ENCODE results near the gene MPG.

The MPG gene

GRCh38 chr16:83781-84615, 6.0 kb downstream of the MPG start:
- TF ChIP-seq CTCF (IDR thresholded peaks at IDR 0.05; ENCODE audit: extremely low read depth, missing control alignments), result no peak
- no peak for DNase-seq (ENCODE audit: low spot score)

DNA sequence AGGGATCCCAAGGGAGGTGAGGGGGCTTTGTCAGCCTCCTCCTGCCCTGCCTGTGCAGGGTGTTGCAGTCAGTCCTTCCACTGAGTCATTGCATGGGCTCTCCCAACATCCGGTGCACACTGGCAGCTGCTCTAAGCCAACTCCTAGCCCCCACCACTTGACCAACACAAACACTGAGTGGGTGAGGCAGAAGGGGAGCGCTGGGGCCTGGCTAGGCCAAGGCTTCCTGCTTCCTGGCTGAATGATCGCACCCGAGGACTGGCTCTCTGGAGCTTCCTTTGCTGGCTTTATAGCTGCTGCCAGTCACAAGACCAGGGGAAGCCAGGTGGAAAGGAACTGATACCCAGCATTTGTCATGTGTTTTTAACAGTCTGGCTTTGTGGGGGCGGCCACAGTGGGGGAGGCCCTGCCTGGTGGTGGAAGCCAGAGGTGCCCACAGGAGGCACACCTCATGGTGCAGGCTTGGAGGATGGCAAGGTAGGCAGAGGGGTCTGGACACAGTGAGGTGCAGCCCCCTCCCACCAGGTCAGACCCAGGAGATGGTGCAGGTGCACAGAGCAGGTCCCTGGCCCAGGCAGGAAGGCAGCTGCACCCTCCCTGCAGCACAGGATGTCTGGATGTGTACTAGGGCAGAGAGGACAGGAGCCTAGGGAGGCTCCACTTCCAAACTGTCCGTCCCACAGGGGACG, 6.8 kb downstream of the MPG start:
- DNase-seq (ENCODE audit: low spot score), result peak; percentile 80
- TF ChIP-seq CTCF (IDR thresholded peaks at IDR 0.05; ENCODE audit: extremely low read depth, missing control alignments), result no peak

DNA sequence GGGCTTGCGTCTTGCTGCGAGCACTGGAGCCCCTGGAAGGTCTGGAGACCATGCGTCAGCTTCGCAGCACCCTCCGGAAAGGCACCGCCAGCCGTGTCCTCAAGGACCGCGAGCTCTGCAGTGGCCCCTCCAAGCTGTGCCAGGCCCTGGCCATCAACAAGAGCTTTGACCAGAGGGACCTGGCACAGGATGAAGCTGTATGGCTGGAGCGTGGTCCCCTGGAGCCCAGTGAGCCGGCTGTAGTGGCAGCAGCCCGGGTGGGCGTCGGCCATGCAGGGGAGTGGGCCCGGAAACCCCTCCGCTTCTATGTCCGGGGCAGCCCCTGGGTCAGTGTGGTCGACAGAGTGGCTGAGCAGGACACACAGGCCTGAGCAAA, 7.4 kb downstream of the MPG start:
- no peak for TF ChIP-seq CTCF (IDR thresholded peaks at IDR 0.05; ENCODE audit: extremely low read depth, missing control alignments)
- no peak for DNase-seq (ENCODE audit: low spot score)

GRCh38 chr16:85865-86264, 7.8 kb downstream of the MPG start:
- no peak for TF ChIP-seq CTCF (IDR thresholded peaks at IDR 0.05; ENCODE audit: extremely low read depth, missing control alignments)
- DNase-seq (ENCODE audit: low spot score), result no peak

DNA sequence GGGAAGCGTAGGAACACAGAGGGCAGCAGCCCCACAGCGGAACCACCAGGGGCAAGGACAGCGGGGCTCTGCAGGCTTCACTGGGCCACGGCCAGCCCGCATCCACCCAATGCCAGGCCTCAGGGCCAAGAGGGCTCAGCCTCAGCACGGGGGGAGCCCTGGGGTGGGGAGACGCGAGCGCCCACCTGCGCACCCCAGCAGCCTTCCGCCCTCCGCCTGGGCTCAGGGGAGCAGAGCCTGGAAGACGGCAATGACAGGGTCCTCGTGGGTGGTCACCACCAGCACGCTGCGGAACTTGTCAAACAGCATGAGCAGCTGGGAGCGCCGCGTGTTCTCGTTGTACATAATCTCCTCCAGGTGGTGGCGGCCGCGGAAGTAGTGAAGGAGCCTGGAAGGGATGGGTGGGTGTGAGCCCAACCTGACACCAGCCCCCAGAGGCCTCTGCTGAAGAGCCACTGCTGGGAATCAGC, 8.5 kb downstream of the MPG start:
- DNase-seq (ENCODE audit: low spot score), result no peak
- TF ChIP-seq CTCF (IDR thresholded peaks at IDR 0.05; ENCODE audit: extremely low read depth, missing control alignments), result no peak

DNA sequence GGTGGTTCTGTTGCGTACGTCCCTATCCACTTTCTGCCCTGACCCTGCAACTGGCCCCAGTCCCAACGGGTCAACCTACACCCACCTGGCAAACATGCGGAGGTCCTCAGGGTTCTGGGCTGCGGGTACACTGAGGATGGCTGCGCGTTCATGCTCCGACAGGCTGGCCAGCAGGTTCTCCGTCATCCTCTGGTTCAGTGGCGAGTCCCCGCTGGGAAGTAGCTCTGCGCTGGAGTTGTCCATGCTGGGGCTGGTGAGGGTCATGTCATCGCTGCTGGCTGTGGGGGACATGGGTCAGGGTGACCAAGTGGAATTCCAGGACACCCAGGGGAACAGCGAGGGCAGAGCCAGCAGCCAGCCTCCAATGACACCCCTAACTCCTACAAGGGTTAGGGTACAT, 10.6 kb downstream of the MPG start:
- no peak for TF ChIP-seq CTCF (IDR thresholded peaks at IDR 0.05; ENCODE audit: extremely low read depth, missing control alignments)
- DNase-seq (ENCODE audit: low spot score), result no peak
